ENCODE results near the gene C11orf58. TPM values are rescaled to one million over a fixed set of nuclear protein-coding genes. Genes with fewer than 3 reads are reported as not detected.

C11orf58 gene
- total and polyA plus RNA-seq, 2 experiments from 2014 or later: 164 to 280 TPM

DNA sequence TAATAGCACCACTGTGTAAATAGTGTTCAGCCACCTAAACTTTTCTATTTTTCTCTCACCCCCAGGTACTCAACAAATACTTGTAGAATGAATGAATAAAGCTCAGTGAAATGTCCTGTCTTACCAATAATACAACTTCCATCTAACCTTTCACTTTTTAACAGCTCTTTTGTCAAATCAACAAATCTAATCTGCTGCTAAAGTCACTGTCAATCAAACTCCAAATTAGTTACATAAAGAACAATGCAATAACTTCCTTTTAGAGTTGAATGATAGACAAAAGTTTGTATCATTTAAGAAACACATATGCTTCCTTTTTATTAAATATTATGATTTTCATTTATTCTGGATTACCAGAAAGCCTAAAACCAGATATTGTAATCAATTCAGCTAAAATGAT, 34.7 kb upstream of the C11orf58 start:
- TF ChIP-seq, protein P1, sequence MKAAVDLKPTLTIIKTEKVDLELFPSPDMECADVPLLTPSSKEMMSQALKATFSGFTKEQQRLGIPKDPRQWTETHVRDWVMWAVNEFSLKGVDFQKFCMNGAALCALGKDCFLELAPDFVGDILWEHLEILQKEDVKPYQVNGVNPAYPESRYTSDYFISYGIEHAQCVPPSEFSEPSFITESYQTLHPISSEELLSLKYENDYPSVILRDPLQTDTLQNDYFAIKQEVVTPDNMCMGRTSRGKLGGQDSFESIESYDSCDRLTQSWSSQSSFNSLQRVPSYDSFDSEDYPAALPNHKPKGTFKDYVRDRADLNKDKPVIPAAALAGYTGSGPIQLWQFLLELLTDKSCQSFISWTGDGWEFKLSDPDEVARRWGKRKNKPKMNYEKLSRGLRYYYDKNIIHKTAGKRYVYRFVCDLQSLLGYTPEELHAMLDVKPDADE (IDR thresholded peaks at IDR 0.05): no peak
- TF ChIP-seq ZNF331 (CRISPR knock-in tag; IDR thresholded peaks at IDR 0.05; ENCODE audit: low read depth) (no peak), CREB1 (CRISPR knock-in tag; IDR thresholded peaks at IDR 0.05; ENCODE audit: low read depth) (no peak), JUNB (IDR thresholded peaks at IDR 0.05; ENCODE audit: unreplicated experiment) (no peak), ZNF114 (CRISPR knock-in tag; IDR thresholded peaks at IDR 0.05) (no peak), STAT1 (IDR thresholded peaks at IDR 0.05; ENCODE audit: unreplicated experiment) (no peak), POLR2AphosphoS5 (IDR thresholded peaks at IDR 0.05; ENCODE audit: low read depth) (no peak), EZH2phosphoT487 (IDR thresholded peaks at IDR 0.05; ENCODE audit: unreplicated experiment) (no peak), NANOG (IDR thresholded peaks at IDR 0.05; ENCODE audit: borderline replicate concordance) (no peak)
- TF ChIP-seq, protein P2, sequence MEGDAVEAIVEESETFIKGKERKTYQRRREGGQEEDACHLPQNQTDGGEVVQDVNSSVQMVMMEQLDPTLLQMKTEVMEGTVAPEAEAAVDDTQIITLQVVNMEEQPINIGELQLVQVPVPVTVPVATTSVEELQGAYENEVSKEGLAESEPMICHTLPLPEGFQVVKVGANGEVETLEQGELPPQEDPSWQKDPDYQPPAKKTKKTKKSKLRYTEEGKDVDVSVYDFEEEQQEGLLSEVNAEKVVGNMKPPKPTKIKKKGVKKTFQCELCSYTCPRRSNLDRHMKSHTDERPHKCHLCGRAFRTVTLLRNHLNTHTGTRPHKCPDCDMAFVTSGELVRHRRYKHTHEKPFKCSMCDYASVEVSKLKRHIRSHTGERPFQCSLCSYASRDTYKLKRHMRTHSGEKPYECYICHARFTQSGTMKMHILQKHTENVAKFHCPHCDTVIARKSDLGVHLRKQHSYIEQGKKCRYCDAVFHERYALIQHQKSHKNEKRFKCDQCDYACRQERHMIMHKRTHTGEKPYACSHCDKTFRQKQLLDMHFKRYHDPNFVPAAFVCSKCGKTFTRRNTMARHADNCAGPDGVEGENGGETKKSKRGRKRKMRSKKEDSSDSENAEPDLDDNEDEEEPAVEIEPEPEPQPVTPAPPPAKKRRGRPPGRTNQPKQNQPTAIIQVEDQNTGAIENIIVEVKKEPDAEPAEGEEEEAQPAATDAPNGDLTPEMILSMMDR (conservative IDR thresholded peaks at IDR 0.05; ENCODE audit: low read depth in 2 of 2): no peak
- TF ChIP-seq, protein P3, sequence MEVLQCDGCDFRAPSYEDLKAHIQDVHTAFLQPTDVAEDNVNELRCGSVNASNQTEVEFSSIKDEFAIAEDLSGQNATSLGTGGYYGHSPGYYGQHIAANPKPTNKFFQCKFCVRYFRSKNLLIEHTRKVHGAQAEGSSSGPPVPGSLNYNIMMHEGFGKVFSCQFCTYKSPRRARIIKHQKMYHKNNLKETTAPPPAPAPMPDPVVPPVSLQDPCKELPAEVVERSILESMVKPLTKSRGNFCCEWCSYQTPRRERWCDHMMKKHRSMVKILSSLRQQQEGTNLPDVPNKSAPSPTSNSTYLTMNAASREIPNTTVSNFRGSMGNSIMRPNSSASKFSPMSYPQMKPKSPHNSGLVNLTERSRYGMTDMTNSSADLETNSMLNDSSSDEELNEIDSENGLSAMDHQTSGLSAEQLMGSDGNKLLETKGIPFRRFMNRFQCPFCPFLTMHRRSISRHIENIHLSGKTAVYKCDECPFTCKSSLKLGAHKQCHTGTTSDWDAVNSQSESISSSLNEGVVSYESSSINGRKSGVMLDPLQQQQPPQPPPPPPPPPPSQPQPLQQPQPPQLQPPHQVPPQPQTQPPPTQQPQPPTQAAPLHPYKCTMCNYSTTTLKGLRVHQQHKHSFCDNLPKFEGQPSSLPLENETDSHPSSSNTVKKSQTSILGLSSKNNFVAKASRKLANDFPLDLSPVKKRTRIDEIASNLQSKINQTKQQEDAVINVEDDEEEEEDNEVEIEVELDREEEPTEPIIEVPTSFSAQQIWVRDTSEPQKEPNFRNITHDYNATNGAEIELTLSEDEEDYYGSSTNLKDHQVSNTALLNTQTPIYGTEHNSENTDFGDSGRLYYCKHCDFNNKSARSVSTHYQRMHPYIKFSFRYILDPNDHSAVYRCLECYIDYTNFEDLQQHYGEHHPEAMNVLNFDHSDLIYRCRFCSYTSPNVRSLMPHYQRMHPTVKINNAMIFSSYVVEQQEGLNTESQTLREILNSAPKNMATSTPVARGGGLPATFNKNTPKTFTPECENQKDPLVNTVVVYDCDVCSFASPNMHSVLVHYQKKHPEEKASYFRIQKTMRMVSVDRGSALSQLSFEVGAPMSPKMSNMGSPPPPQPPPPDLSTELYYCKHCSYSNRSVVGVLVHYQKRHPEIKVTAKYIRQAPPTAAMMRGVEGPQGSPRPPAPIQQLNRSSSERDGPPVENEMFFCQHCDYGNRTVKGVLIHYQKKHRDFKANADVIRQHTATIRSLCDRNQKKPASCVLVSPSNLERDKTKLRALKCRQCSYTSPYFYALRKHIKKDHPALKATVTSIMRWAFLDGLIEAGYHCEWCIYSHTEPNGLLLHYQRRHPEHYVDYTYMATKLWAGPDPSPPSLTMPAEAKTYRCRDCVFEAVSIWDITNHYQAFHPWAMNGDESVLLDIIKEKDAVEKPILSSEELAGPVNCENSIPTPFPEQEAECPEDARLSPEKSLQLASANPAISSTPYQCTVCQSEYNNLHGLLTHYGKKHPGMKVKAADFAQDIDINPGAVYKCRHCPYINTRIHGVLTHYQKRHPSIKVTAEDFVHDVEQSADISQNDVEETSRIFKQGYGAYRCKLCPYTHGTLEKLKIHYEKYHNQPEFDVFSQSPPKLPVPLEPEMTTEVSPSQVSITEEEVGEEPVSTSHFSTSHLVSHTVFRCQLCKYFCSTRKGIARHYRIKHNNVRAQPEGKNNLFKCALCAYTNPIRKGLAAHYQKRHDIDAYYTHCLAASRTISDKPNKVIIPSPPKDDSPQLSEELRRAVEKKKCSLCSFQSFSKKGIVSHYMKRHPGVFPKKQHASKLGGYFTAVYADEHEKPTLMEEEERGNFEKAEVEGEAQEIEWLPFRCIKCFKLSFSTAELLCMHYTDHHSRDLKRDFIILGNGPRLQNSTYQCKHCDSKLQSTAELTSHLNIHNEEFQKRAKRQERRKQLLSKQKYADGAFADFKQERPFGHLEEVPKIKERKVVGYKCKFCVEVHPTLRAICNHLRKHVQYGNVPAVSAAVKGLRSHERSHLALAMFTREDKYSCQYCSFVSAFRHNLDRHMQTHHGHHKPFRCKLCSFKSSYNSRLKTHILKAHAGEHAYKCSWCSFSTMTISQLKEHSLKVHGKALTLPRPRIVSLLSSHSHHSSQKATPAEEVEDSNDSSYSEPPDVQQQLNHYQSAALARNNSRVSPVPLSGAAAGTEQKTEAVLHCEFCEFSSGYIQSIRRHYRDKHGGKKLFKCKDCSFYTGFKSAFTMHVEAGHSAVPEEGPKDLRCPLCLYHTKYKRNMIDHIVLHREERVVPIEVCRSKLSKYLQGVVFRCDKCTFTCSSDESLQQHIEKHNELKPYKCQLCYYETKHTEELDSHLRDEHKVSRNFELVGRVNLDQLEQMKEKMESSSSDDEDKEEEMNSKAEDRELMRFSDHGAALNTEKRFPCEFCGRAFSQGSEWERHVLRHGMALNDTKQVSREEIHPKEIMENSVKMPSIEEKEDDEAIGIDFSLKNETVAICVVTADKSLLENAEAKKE (CRISPR knock-in tag; IDR thresholded peaks at IDR 0.05): no peak
- H3K4me1 Mint-ChIP-seq: no peaks in the 10 kb centered on the region

More for the DNA sequence above, 34.7 kb upstream of the C11orf58 start:
- Histone ChIP-seq H3K36me3 (ENCODE audit: insufficient read depth) (no peaks in the 10 kb centered on the region), H3K79me2 (replicated peaks; ENCODE audit: insufficient read depth) (no peaks in the 10 kb centered on the region), H3K27ac (ENCODE audit: low read depth) (no peak overlapping the region), H3K4me1 (ENCODE audit: insufficient read depth) (no peaks in the 10 kb centered on the region), H3K9me2 (ENCODE audit: insufficient read depth) (no peaks in the 10 kb centered on the region), H3K4me2 (no peak overlapping the region), H3K4me3 (no peak overlapping the region), H3K27me3 (ENCODE audit: insufficient read depth) (no peaks in the 10 kb centered on the region), H2AFZ (no peak overlapping the region), H3F3A (replicated peaks; ENCODE audit: low read depth) (no peaks in the 10 kb centered on the region), H4K20me1 (replicated peaks; ENCODE audit: insufficient read depth) (no peaks in the 10 kb centered on the region)
- ATAC-seq: no peak
- DNase-seq (ENCODE audit: low spot score): no peak
- H3K9me3 Mint-ChIP-seq: no peaks in the 10 kb centered on the region
- no peaks in the 10 kb centered on the region for H3K27me3 Mint-ChIP-seq (ENCODE audit: insufficient read depth, low read depth, poor library complexity)
- H3K4me3 Mint-ChIP-seq: no peak overlapping the region
- no peak overlapping the region for H3K27ac Mint-ChIP-seq
- H3K36me3 Mint-ChIP-seq (ENCODE audit: low read depth): no peaks in the 10 kb centered on the region

Data from GM23338 (cell line).